Jurkat, Clone E6-1 (cell line): Measurements from ENCODE around the gene GSTA4. TPM values are rescaled to one million over a fixed set of nuclear protein-coding genes. Genes with fewer than 3 reads are reported as not detected.

Experiments
- DNase-seq: peaks from one replicate; pipeline ENCODE4 v3.0.0-alpha.2; 2011; ENCODE audit warnings: low read depth, low spot score
- H3K4me3 ChIP-seq: 2 replicates; pipeline ENCODE4 v1.5.1; 2011; ENCODE audit warnings: mild to moderate bottlenecking, low read length, control low read depth, moderate library complexity
- polyA plus RNA-seq: library from polyadenylated mRNA; unstranded; fragments of >200 nt; gene quantifications from one replicate; pipeline ENCODE4 v1.2.1, GENCODE V29; 2012; ENCODE audit warnings: missing spikeins; ENCODE audit not compliant: insufficient read length, insufficient read depth

Gene GSTA4
- 12.2 TPM for polyA plus RNA-seq

- peak; percentile 92 for DNase-seq
- H3K4me3 ChIP-seq, result peak within 1 kb of the TSS; percentile 72
Observed at GRCh38 chr6:52995089-52995912, at the start of gene GSTA4. Gene GSTA4, minus strand, starts transcription at chr6:52995284. Its CDS starts 1,041 bp downstream, at chr6:52994243.

- no peak overlapping the region for H3K4me3 ChIP-seq
- no peak for DNase-seq
Observed at GRCh38 chr6:53044572-53044971, 49.5 kb upstream of the GSTA4 start.

- no peak for DNase-seq
- no peak overlapping the region for H3K4me3 ChIP-seq
Observed at GRCh38 chr6:53044071-53044470, 49.0 kb upstream of the GSTA4 start.

- DNase-seq, result no peak
- no peak overlapping the region for H3K4me3 ChIP-seq
Observed at GRCh38 chr6:53043581-53043980, 48.5 kb upstream of the GSTA4 start.

- H3K4me3 ChIP-seq, result no peak overlapping the region
Observed at GRCh38 chr6:53042112-53042511, 47.0 kb upstream of the GSTA4 start.

GRCh38 chr6:53041356-53041755 is 46.3 kb upstream of the GSTA4 start:
- DNase-seq, result no peak
- no peak overlapping the region for H3K4me3 ChIP-seq

More at GRCh38 chr6:53042112-53042511, 47.0 kb upstream of the GSTA4 start:
- no peak for DNase-seq

GRCh38 chr6:53038596-53038995 is 43.5 kb upstream of the GSTA4 start:
- H3K4me3 ChIP-seq, result no peak overlapping the region
- no peak for DNase-seq

- no peak overlapping the region for H3K4me3 ChIP-seq
- DNase-seq, result no peak
Observed at GRCh38 chr6:53038141-53038540, 43.1 kb upstream of the GSTA4 start.

GRCh38 chr6:53035549-53036213 is 40.6 kb upstream of the GSTA4 start:
- no peak overlapping the region for H3K4me3 ChIP-seq
- no peak for DNase-seq

- DNase-seq, result no peak
- no peak overlapping the region for H3K4me3 ChIP-seq
Observed at GRCh38 chr6:53033764-53034163, 38.7 kb upstream of the GSTA4 start.

- DNase-seq, result no peak
- H3K4me3 ChIP-seq, result no peak overlapping the region
Observed at GRCh38 chr6:53032849-53033248, 37.8 kb upstream of the GSTA4 start.

GRCh38 chr6:53031281-53031680 is 36.2 kb upstream of the GSTA4 start:
- H3K4me3 ChIP-seq, result no peak overlapping the region
- no peak for DNase-seq

GRCh38 chr6:53029761-53030160 is 34.7 kb upstream of the GSTA4 start:
- no peak overlapping the region for H3K4me3 ChIP-seq
- DNase-seq, result no peak

- no peak for DNase-seq
- H3K4me3 ChIP-seq, result no peak overlapping the region
Observed at GRCh38 chr6:53029257-53029656, 34.2 kb upstream of the GSTA4 start.

GRCh38 chr6:53028467-53028866 is 33.4 kb upstream of the GSTA4 start:
- no peak overlapping the region for H3K4me3 ChIP-seq
- no peak for DNase-seq

GRCh38 chr6:53027131-53027718 is 32.1 kb upstream of the GSTA4 start:
- DNase-seq, result no peak
- H3K4me3 ChIP-seq, result no peak overlapping the region

GRCh38 chr6:53026526-53026925 is 31.4 kb upstream of the GSTA4 start:
- no peak overlapping the region for H3K4me3 ChIP-seq
- no peak for DNase-seq

GRCh38 chr6:53023323-53023722 is 28.2 kb upstream of the GSTA4 start:
- no peak for DNase-seq
- no peak overlapping the region for H3K4me3 ChIP-seq

GRCh38 chr6:53020005-53020744 is 25.1 kb upstream of the GSTA4 start:
- H3K4me3 ChIP-seq, result no peak overlapping the region
- peak; percentile 81 for DNase-seq
